ACHN (cell line): ENCODE results near the gene DRAXIN.
"Not testable (repeated sequence)": the region's sequence is repeated elsewhere in the genome, so short reads cannot be mapped to it uniquely, and the experiment has no call there.

Experiments used
- DNase-seq: peaks from one replicate; pipeline ENCODE4 v3.0.0-alpha.2; 2015
- in situ Hi-C: cut with HindIII; loops from 2 replicates; pipeline ENCODE4 v1.10.0; 2017; ENCODE audit warnings: low sequenced_read_pairs, low pct_ligation_motif_present, low pct_unique_long_range_greater_than_20kb

The DRAXIN gene

GRCh38 chr1:11691302-11691914 lies at the start of gene DRAXIN:
TSS of gene DRAXIN (plus strand) at chr1:11691710. CDS start at chr1:11706259, 14,549 bp downstream.
- in situ Hi-C loops: no loop called here
- no peak for DNase-seq

GRCh38 chr1:11641776-11642305 lies 49.7 kb upstream of the DRAXIN start:
- no peak for DNase-seq
- in situ Hi-C loops: no loop called here

GRCh38 chr1:11642418-11643017 lies 49.0 kb upstream of the DRAXIN start:
- DNase-seq: peak; percentile 53
- in situ Hi-C loops: not testable (repeated sequence)

GRCh38 chr1:11643782-11644181 lies 47.7 kb upstream of the DRAXIN start:
- in situ Hi-C loops: no loop called here
- no peak for DNase-seq

GRCh38 chr1:11645270-11645669 lies 46.2 kb upstream of the DRAXIN start:
- in situ Hi-C loops: no loop called here
- DNase-seq: no peak

- in situ Hi-C loops: no loop called here
- DNase-seq: peak; percentile 71
Observed at GRCh38 chr1:11645670-11646265, 45.7 kb upstream of the DRAXIN start.

- DNase-seq: no peak
- in situ Hi-C loops: no loop called here
Observed at GRCh38 chr1:11646317-11646716, 45.2 kb upstream of the DRAXIN start.

- in situ Hi-C loops: no loop called here
- no peak for DNase-seq
Observed at GRCh38 chr1:11647333-11647732, 44.2 kb upstream of the DRAXIN start.

GRCh38 chr1:11648039-11648438 lies 43.5 kb upstream of the DRAXIN start:
- DNase-seq: no peak
- in situ Hi-C loops: no loop called here

- no peak for DNase-seq
- in situ Hi-C loops: no loop called here
Observed at GRCh38 chr1:11648732-11649158, 42.8 kb upstream of the DRAXIN start.

- in situ Hi-C loops: no loop called here
- no peak for DNase-seq
Observed at GRCh38 chr1:11649237-11649623, 42.3 kb upstream of the DRAXIN start.

- in situ Hi-C loops: no loop called here
Observed at GRCh38 chr1:11649624-11650330, 41.7 kb upstream of the DRAXIN start.

GRCh38 chr1:11650331-11650991 lies 41.0 kb upstream of the DRAXIN start:
- no peak for DNase-seq
- in situ Hi-C loops: no loop called here

More at GRCh38 chr1:11649624-11650330, 41.7 kb upstream of the DRAXIN start:
- DNase-seq: no peak

- in situ Hi-C loops: no loop called here
- no peak for DNase-seq
Observed at GRCh38 chr1:11651017-11651416, 40.5 kb upstream of the DRAXIN start.

GRCh38 chr1:11652203-11652780 lies 39.2 kb upstream of the DRAXIN start:
- in situ Hi-C loops: no loop called here
- no peak for DNase-seq

GRCh38 chr1:11653101-11653860 lies 38.2 kb upstream of the DRAXIN start:
- in situ Hi-C loops: no loop called here

GRCh38 chr1:11653861-11654136 lies 37.7 kb upstream of the DRAXIN start:
- in situ Hi-C loops: no loop called here
- no peak for DNase-seq

More at GRCh38 chr1:11653101-11653860, 38.2 kb upstream of the DRAXIN start:
- DNase-seq: no peak
